SU-DHL-6 (cell line): ENCODE measurements around the gene FAM184B.

Experiments
- H2AFZ ChIP-seq: fragments of 200-600 bp; sonication (generic); 2 replicates; pipeline ENCODE4 v1.6.1; 2014; ENCODE audit warnings: low read depth, mild to moderate bottlenecking, moderate library complexity, mixed read lengths, antibody characterized with exemption, low read length; ENCODE audit not compliant: severe bottlenecking
- H3F3A ChIP-seq: fragments of 200-600 bp; shearing (Covaris generic); 2 replicates; pipeline ENCODE4 v1.6.0; 2016; ENCODE audit warnings: antibody characterized with exemption, mild to moderate bottlenecking; ENCODE audit not compliant: insufficient read depth
- H3K27ac ChIP-seq: fragments of 200-600 bp; sonication (generic); 2 replicates; pipeline ENCODE4 v1.5.1; 2016; ENCODE audit warnings: low read depth, mild to moderate bottlenecking, low read length, moderate library complexity, mixed read lengths
- H3K27me3 ChIP-seq: fragments of 200-600 bp; sonication (generic), shearing (Covaris generic); 2 replicates; pipeline ENCODE4 v1.6.0; 2014; ENCODE audit warnings: mild to moderate bottlenecking, low read length
- H3K36me3 ChIP-seq: fragments of 200-600 bp; sonication (generic); 2 replicates; pipeline ENCODE4 v1.6.1; 2014; ENCODE audit warnings: mild to moderate bottlenecking, low read length, mixed read lengths
- H3K4me2 ChIP-seq: fragments of 300-600, 200-600 bp; shearing (Covaris generic), sonication (generic); 2 replicates; pipeline ENCODE4 v1.6.0; 2014; ENCODE audit warnings: low read length, low read depth, mild to moderate bottlenecking; ENCODE audit not compliant: poor library complexity, severe bottlenecking
- H3K4me3 ChIP-seq: fragments of 200-600 bp; sonication (generic); 2 replicates; pipeline ENCODE4 v1.5.1; 2014; ENCODE audit warnings: antibody characterized with exemption, low read length, mild to moderate bottlenecking, mixed read lengths; ENCODE audit not compliant: insufficient read depth, poor library complexity, severe bottlenecking
- H3K79me2 ChIP-seq: fragments of 200-600 bp; sonication (generic); 2 replicates; pipeline ENCODE4 v1.6.1; 2014; ENCODE audit warnings: mild to moderate bottlenecking, low read length, moderate library complexity; ENCODE audit not compliant: insufficient read depth
- H3K9ac ChIP-seq: fragments of 200-600 bp; sonication (generic); 2 replicates; pipeline ENCODE4 v1.7.0; 2014; ENCODE audit warnings: mild to moderate bottlenecking, low read length
- H3K9me2 ChIP-seq: fragments of 200-600 bp; sonication (generic); replicated peaks from 2 replicates; pipeline ENCODE4 v1.6.1; 2014; ENCODE audit warnings: low read length; ENCODE audit not compliant: insufficient read depth
- H3K9me3 ChIP-seq: fragments of 200-600 bp; sonication (generic); 2 replicates; pipeline ENCODE4 v1.6.1; 2014; ENCODE audit warnings: low read length, mixed read lengths; ENCODE audit not compliant: insufficient read depth
- H4K20me1 ChIP-seq: fragments of 200-600 bp; sonication (generic); 2 replicates; pipeline ENCODE4 v1.6.1; 2014; ENCODE audit warnings: low read depth, mild to moderate bottlenecking, antibody characterized with exemption, low read length, moderate library complexity, mixed read lengths
- CTCF ChIP-seq: fragments of 200-600 bp; sonication (generic); IDR thresholded peaks from one replicate; pipeline ENCODE4 v1.5.1; 2017; ENCODE audit warnings: antibody characterized with exemption, mild to moderate bottlenecking, low read length, moderate library complexity; ENCODE audit not compliant: insufficient read depth, poor library complexity, severe bottlenecking
- EZH2phosphoT487 ChIP-seq: fragments of 200-600 bp; sonication (generic), shearing (Covaris generic); conservative IDR thresholded peaks from 2 replicates; pipeline ENCODE4 v1.6.1; 2018; ENCODE audit warnings: mild to moderate bottlenecking, antibody characterized with exemption, low read length, moderate library complexity, mixed read lengths

FAM184B gene

DNA sequence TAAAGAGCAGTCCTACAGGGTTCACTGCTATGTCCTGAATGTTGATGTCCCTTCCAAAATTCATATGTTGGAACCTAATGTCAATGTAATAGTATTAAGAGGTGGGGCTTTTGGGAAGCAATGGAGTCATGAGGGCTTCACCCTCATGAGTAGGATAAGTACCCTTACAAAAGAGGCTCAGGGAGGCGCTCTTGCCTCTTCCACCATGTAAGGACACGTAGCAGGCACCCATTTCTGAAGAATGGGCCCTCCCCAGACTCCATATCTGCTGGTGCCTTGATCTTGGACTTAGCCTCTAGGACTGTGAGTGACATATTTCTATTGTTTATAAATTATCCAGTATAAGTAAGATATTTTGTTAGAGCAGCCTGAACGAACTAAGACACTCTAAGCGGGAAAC is 151.2 kb downstream of the FAM184B start:
- peaks cover 12% of the 10 kb centered on the region; the same call in 1 of the 2 replicates for H3F3A ChIP-seq
- no peak overlapping the region for H3K27ac ChIP-seq
- no peaks in the 10 kb centered on the region for H3K9me3 ChIP-seq
- H3K9ac ChIP-seq, result no peak overlapping the region
- TF ChIP-seq EZH2phosphoT487 (no peak), CTCF (no peak)
- H4K20me1 ChIP-seq, result no peaks in the 10 kb centered on the region
- no peak overlapping the region for H3K4me3 ChIP-seq
- no peaks in the 10 kb centered on the region for H3K79me2 ChIP-seq
- no peaks in the 10 kb centered on the region for H3K9me2 ChIP-seq
- no peak overlapping the region for H2AFZ ChIP-seq
- H3K27me3 ChIP-seq, result no peaks in the 10 kb centered on the region
- no peak overlapping the region for H3K4me2 ChIP-seq
- peaks cover 12% of the 10 kb centered on the region; the same call in 1 of the 2 replicates for H3K36me3 ChIP-seq

- H3K9ac ChIP-seq, result no peak overlapping the region
- H2AFZ ChIP-seq, result no peak overlapping the region
- no peaks in the 10 kb centered on the region for H3F3A ChIP-seq
- no peaks in the 10 kb centered on the region for H3K9me3 ChIP-seq
- no peak for TF ChIP-seq EZH2phosphoT487
- TF ChIP-seq CTCF, result no peak
- no peak overlapping the region for H3K27ac ChIP-seq
- H3K4me2 ChIP-seq, result no peak overlapping the region
- 0 out of 2 replicates have a peak, but pooled peaks cover 3% of the 10 kb centered on the region for H4K20me1 ChIP-seq
- H3K79me2 ChIP-seq, result peaks cover 3% of the 10 kb centered on the region; the same call in 1 of the 2 replicates
- peaks cover 16% of the 10 kb centered on the region for H3K36me3 ChIP-seq
- H3K27me3 ChIP-seq, result no peaks in the 10 kb centered on the region
- H3K9me2 ChIP-seq, result no peaks in the 10 kb centered on the region
- no peak overlapping the region for H3K4me3 ChIP-seq
Measured at GRCh38 chr4:17624821-17625220, 156.6 kb downstream of the FAM184B start.

DNA sequence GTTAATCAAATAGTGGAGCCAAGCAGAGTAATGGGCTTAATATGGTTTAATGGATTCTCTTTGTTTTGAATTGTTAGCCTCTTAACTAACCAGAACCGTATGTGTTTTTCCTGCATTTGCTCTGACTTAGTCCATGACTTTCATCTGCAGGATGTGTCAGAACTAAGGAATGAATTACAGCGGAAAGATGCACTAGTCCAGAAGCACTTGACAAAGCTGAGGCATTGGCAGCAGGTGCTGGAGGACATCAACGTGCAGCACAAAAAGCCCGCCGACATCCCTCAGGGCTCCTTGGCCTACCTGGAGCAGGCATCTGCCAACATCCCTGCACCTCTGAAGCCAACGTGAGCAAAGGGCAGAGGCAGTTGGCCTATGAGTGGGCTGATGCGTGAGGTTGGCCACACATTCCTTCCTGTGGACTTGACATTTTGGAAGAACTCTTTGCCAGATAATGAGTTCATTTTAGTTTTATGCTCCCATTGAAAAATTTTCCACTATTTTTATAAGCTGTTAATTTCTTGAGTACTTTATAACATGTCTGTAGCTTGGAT is 157.9 kb downstream of the FAM184B start:
- Histone ChIP-seq H3K4me2 (no peak overlapping the region), H3K4me3 (no peak overlapping the region), H3K9ac (no peak overlapping the region), H3F3A (no peaks in the 10 kb centered on the region), H3K79me2 (peaks cover 16% of the 10 kb centered on the region), H3K27me3 (no peaks in the 10 kb centered on the region), H3K36me3 (peaks cover 16% of the 10 kb centered on the region), H4K20me1 (peaks cover 8% of the 10 kb centered on the region; the same call in 1 of the 2 replicates), H3K9me2 (no peaks in the 10 kb centered on the region), H2AFZ (no peak overlapping the region), H3K27ac (no peak overlapping the region), H3K9me3 (no peaks in the 10 kb centered on the region)
- TF ChIP-seq EZH2phosphoT487, result no peak
- TF ChIP-seq CTCF, result no peak
